DMS153 (cell line): ENCODE measurements around the gene M1AP.
"Not testable (repeated sequence)": the region's sequence is repeated elsewhere in the genome, so short reads cannot be mapped to it uniquely, and the experiment has no call there.

Experiments used
- DNase-seq: peaks from one replicate; lab custom pipeline; 2025; lab: John Stamatoyannopoulos, UW

M1AP gene

DNA sequence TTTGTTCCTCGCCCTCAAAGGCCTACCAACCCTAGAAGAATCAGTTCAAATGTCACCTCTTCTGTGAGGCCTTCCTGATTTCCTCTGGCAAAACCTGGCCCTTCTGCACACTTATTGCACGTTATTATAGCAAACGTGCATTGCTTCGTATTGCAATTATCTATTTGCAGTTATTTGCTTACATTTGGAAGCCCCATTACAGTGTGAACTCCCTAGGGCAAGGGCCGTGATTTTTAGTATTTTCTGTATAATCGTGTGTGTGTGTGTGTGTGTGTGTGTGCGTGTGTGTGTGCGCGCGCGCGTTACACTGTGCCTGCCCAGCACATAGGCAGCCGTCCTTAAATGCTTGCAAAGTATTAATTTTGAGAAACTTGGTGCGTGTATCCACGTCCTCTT, 5.5 kb upstream of the M1AP start:
- no peak for DNase-seq

- no peak for DNase-seq
Measured at GRCh38 chr2:74646834-74647482, 1.2 kb downstream of the M1AP start.

DNA sequence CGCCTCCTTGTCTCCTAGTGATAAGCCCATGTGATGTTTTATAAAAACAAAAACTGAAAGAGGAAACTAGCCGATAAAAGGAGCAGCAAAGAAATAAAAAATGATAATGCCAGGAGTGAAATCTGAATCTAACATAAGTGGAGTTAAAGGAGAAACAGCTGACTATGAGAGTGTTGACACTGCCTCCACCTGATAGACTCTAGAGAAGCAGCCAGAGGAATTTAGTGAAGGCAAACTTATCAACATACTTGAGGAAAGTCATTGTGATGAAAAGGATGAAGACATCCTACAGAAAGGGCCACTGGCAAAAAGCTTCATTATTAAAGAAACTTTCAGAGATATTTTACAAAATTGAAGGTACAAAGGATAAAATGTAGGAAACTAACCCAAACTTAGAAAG, 1.9 kb downstream of the M1AP start:
- DNase-seq: no peak

DNA sequence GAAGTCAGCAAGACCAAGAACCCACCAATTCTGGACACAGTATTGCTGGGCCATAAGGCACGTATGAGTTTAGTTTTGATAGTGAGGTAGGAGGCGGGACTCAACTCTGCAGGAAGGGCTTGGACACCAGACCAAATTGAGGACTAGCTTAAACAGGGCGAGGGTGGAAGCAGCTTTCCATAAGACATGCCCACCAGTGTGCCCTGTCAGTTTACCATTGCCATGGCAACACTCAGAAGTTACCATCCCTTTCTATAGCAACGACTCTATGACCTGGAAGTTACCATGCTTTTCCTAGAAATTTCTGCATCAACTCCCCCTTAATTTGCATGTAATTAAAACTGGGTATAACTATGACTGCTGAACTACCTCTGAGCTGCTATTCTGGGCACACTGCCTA, 2.8 kb downstream of the M1AP start:
- no peak for DNase-seq

DNA sequence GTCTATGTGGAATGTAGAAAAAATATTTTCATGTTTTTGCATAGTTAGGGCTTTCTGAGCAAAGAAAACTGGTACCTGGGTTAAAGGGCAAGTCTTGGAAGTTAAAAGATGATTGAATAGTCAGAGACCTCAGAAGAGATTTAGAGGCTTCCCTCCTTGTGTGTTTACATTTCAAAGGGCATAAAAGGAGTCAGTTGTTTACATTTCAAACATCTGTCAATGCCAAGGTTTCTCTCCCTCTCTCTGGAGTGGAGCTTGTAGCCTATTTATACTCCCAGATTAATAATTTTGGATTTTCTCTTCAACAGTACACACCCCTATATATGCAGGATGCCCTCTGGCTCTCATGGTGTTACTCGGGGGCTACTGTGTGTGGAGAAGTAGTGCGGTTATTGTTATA, 8.6 kb downstream of the M1AP start:
- peak; percentile 7 for DNase-seq

GRCh38 chr2:74632939-74633312, 15.2 kb downstream of the M1AP start:
- no peak for DNase-seq

DNA sequence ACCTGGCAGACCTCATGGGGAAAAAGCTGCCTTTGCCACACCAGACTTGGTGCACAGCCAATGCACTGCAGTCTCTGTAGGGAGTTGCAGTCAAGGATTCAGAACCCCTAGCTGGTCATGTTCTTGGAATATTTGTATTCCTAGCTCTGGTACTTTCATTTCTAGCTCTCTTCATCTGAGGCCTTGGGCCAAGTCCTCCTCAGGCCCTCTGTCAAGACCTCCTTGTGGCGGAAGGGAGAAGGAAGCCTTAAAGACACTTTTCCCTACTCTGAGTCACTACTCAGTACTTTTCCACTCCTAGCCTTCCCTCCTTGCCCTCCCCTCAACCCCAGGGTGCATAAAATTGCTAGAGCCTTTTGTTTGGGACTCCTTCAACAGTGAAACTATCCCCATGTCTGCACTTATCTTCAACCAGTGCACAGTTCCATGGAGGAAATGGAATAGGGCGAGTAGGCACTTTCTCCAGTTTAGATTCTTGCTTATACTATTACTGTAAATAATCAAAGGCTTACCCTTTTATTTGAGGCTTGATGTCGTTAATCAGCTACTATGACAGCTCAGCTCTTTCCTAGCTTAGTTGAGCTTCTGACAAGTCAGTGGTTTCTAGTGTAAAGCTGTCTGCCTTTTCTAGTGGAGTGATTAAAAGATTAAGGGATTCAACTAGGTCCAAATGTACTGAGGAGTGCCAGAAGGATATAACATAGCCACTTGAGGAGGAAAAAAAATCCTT, 15.8 kb downstream of the M1AP start:
- DNase-seq: no peak

GRCh38 chr2:74630454-74630853, 17.7 kb downstream of the M1AP start:
- not testable (repeated sequence) for DNase-seq

DNA sequence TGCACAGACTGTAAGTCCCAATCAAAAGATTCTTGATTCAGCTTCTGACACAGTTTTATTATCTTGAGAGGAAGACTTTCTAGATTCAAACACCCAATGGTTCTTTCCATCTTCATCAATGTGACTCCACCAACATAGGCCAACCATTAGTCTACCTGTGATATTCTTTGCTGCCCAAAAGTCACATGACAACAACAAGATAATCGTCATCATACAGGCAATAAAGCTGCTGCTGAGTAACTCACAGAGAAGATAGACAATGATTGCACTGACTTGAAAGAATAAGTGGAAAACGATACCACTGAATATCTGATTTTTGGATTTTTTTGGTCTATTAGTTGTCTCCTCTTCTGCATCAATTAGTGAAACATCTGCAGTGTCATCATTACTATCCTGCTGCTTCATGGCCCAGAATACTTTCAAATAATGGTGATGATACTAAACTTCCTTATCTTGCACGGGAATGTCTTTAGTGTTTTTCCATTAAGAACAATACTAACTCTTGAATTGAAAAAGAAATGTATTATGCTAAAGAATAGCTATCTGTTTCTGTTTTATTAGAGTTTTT, 19.5 kb downstream of the M1AP start:
- no peak for DNase-seq

DNA sequence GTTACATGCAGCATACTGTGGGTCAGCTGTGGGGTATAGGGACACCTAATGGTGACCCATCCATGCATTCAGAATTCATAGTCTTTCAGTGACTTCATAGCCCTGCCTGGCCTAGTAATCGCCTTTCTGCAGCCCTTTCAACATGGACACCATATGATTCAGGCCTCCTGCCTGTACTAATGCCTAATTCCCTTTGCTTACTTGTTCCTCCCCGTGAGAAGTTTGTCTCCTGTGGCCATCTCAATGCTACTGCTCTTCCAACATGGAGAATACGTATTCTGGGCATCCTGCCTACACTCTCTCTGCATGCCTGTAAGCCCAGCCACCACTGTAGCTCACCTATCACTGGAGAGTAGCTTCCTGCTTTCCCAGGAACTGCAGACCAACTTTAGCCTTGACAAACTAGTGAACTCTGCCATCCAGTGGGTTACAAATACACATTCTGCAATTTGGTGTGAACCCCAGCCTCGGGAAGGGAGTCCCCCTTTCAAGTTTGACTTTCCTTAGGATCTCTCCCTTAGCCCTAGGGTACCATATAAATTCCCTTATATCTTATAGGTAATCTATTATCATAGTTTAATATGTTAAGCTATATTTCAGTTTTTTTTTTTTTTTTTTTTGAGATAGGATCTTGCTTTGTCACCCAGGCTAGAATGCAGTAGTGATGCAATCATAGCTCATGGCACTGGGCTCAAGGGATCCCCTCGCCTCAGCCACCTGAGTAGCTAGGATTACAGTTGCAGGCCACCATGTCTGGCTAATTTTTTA, 22.3 kb downstream of the M1AP start:
- DNase-seq: no peak

DNA sequence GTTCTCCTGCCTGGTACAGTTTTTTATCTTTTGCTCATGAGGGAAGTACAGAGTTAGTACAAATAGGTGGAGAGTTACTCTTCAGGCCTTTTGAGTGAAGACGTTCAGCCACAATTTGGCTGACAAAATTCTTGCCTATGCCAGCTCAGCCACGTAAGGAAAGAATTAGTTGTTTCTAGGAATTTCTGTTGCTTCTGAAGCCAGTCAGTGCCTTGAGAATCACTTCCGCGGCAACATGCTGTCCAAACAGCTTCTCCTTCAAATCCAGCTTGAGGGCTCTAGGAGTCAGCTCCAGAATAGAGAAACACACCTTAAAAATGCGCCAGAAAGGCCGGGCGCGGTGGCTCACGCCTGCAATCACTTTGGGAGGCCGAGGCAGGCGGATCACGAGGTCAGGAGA, 27.5 kb downstream of the M1AP start:
- DNase-seq: no peak

DNA sequence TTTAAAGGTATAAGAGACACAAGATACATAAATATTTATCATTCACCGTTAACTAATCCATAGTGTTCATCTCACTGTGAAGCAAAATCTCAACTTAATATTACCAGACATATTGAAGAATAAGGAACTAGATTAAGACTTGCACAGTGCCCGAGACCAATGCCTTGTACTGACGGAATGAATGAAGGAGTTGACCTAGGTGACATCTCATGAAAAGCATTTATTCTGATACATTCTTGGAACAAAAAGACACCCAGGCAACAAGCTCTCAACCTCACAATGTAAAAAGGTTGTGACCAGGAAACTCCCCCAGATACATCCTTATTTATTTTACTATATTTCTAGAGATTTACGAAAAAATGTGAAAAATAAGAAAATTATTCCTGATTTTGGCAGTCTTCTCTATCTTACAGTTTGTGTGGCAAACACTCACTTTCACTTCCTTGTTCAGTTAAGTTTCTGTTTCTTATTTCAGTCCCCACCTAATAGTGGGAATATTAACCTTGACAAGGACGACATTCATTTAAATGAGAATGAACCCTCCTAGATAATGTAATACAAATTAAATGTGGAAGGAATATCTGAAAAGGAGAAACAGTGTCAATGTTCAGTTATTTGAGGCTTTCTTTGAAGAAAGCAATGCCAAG, 28.4 kb downstream of the M1AP start:
- DNase-seq: no peak

DNA sequence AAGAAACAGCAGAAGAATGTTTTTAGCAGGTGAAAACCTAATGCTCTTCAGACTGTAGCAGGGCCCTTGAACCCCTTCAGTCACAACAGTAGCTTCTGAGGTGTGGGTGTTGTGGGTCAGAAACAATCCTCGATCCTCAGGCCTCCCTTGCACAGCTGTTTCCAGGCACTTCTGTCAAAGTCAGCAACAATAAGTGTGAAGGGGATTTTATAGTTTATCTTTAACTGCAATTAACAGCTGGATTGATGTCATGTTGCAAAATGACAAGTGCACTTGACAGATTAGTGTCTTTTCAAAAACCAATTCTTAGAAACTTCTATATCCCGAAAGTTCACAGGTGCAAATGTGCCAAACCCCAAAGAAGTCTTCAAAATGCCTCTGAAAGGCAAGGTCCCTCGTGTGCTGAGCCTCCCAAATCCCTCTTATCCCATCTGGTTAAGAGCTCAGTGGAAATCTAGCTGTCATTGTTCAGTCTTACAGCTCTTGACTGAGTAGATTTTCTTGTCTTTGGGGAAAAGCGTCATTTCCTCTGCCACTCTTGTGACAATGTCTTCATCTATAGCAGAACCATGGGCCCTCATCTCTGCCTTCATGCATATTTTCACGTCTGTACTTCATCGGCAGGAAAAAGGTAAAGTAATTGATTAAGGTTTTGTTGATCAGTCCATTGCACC, 29.6 kb downstream of the M1AP start:
- DNase-seq: no peak

- DNase-seq: no peak
Measured at GRCh38 chr2:74617122-74617521, 31.0 kb downstream of the M1AP start.

DNA sequence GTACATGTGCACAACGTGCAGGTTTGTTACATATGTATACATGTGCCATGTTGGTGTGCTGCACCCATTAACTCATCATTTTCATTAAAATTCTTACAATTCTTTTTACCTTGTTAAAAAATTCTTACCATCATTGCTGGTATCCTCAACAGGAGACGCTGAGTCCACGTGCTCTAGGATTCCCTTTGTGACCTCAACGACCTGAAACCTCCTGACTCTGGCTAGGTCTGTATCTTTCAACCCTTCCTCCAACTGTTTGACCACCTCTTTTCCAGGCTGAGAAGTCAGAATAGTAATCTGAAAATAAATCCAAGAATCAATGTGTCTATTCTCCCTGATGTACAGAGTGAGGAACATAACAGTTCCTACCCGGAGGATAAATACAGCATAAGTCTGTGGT, 41.2 kb downstream of the M1AP start:
- DNase-seq: no peak

- no peak for DNase-seq
Measured at GRCh38 chr2:74603282-74604000, 44.7 kb downstream of the M1AP start.

DNA sequence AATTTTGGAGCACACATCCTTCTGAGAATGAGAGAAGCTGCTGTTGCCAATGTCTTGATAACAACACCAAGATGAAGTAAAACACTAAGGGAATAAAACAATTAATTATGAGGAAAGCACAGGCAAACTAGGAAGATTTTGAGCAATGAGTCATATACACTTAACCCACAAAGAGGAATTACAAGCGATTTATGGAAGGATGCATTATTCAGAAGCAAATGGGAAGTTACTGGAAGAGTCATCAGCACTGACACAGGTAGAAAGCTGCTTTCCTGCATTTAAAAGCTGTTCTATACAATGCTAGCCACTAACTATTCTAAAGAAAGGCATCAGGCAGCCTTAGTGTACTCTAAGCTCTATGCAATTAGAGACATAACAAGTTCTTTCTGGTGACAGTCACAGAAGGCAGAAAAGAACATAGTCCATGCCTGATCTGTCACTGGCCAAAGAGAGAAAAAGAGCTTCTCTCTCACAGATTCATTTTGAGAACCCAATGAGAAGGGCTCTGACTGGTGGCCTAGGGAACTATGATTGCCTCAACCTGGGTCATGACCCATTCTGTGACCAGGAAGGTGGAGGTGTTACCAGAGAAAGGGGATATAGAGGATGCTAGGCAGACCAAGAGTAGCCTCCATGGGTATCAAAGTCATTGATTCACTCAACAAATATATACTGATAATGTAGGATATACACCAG, 45.4 kb downstream of the M1AP start:
- no peak for DNase-seq

DNA sequence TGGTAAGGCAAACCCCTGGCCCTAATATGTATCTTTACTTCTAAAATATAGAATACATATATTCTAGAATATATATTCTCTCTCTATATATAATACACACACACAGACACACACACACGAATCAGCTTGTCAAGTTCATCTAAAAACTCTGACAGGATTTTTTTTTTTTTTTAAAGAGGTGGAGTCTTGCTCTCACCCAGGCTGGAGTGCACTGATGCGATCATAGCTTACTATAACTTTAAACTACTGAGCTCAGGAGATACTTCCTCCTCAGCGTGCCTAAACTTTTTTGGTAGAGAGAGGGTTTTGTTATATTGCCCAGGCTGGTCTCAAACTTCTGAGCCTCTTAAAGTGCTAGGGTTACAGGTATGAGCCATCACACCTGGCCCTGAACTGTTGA, 48.5 kb downstream of the M1AP start:
- DNase-seq: no peak

DNA sequence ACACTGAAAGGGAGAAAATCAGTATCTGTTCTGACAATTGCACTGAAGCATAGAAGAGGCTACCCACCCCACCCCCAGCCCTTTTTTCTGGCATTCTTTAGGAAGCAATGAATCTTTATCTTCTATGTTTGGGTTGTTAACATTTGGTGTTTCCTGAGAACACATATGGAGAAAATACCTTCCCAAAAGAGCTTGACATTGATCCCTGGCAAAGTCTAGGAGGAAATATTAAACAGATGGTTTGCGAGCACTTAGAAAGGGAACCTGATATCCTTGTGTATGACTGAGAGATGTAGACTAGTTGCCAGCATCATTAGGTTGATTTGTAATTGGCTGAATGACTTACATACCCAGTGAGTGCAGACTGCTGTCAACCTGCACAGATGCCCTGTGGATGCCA, 50.7 kb downstream of the M1AP start:
- peak; percentile 61 for DNase-seq

GRCh38 chr2:74596584-74596983, 51.5 kb downstream of the M1AP start:
- DNase-seq: no peak
